Measurements from ENCODE around the gene SBF2.
"Not testable (repeated sequence)": the region's sequence is repeated elsewhere in the genome, so short reads cannot be mapped to it uniquely, and the experiment has no call there.

The SBF2 gene

GRCh38 chr11:9950462-9950861, 343.6 kb downstream of the SBF2 start:
- Histone ChIP-seq H3K27me3 (no peaks in the 10 kb centered on the region), H3K9me3 (no peaks in the 10 kb centered on the region), H3K27ac (no peak overlapping the region), H3K36me3 (no peaks in the 10 kb centered on the region), H3K4me3 (ENCODE audit: low read depth in 1 of 2, low read length in 1 of 2) (no peak overlapping the region), H3K4me1 (ENCODE audit: control insufficient read depth in 1 of 2, insufficient read depth in 1 of 2, low read depth in 1 of 2, low read length in 1 of 2) (no peaks in the 10 kb centered on the region)
- no peak for TF ChIP-seq CTCF (IDR thresholded peaks at IDR 0.05)

- Histone ChIP-seq H3K4me1 (ENCODE audit: control insufficient read depth in 1 of 2, insufficient read depth in 1 of 2, low read depth in 1 of 2, low read length in 1 of 2) (no peaks in the 10 kb centered on the region), H3K36me3 (no peaks in the 10 kb centered on the region), H3K4me3 (ENCODE audit: low read depth in 1 of 2, low read length in 1 of 2) (no peak overlapping the region), H3K9me3 (no peaks in the 10 kb centered on the region), H3K27me3 (no peaks in the 10 kb centered on the region), H3K27ac (no peak overlapping the region)
- TF ChIP-seq CTCF (IDR thresholded peaks at IDR 0.05) = no peak
Measured at GRCh38 chr11:9947231-9947864, 346.7 kb downstream of the SBF2 start.

- not testable (repeated sequence) for H3K4me1 ChIP-seq (ENCODE audit: control insufficient read depth in 1 of 2, insufficient read depth in 1 of 2, low read depth in 1 of 2, low read length in 1 of 2); H3K36me3 ChIP-seq; H3K9me3 ChIP-seq; H3K27me3 ChIP-seq; H3K27ac ChIP-seq; H3K4me3 ChIP-seq (ENCODE audit: low read depth in 1 of 2, low read length in 1 of 2)
Measured at GRCh38 chr11:9945680-9946079, 348.3 kb downstream of the SBF2 start.

- Histone ChIP-seq H3K4me1 (ENCODE audit: control insufficient read depth in 1 of 2, insufficient read depth in 1 of 2, low read depth in 1 of 2, low read length in 1 of 2) (no peaks in the 10 kb centered on the region), H3K27ac (no peak overlapping the region), H3K36me3 (no peaks in the 10 kb centered on the region), H3K4me3 (ENCODE audit: low read depth in 1 of 2, low read length in 1 of 2) (no peak overlapping the region), H3K27me3 (no peaks in the 10 kb centered on the region), H3K9me3 (no peaks in the 10 kb centered on the region)
- no peak for TF ChIP-seq CTCF (IDR thresholded peaks at IDR 0.05)
Measured at GRCh38 chr11:9943386-9944110, 350.5 kb downstream of the SBF2 start.

- Histone ChIP-seq H3K27ac (no peak overlapping the region), H3K4me3 (ENCODE audit: low read depth in 1 of 2, low read length in 1 of 2) (no peak overlapping the region), H3K4me1 (ENCODE audit: control insufficient read depth in 1 of 2, insufficient read depth in 1 of 2, low read depth in 1 of 2, low read length in 1 of 2) (no peaks in the 10 kb centered on the region), H3K9me3 (no peaks in the 10 kb centered on the region), H3K36me3 (no peaks in the 10 kb centered on the region), H3K27me3 (no peaks in the 10 kb centered on the region)
- TF ChIP-seq CTCF (IDR thresholded peaks at IDR 0.05) = no peak
Measured at GRCh38 chr11:9941991-9942390, 352.0 kb downstream of the SBF2 start.

GRCh38 chr11:9939150-9939549, 354.9 kb downstream of the SBF2 start:
- H3K4me3 ChIP-seq (ENCODE audit: low read depth in 1 of 2, low read length in 1 of 2); H3K27ac ChIP-seq; H3K4me1 ChIP-seq (ENCODE audit: control insufficient read depth in 1 of 2, insufficient read depth in 1 of 2, low read depth in 1 of 2, low read length in 1 of 2); H3K27me3 ChIP-seq; H3K9me3 ChIP-seq; H3K36me3 ChIP-seq: not testable (repeated sequence)
